NCI-H2196 (cell line): ENCODE results near the gene MYH10.

Experiments
- DNase-seq: peaks from one replicate; lab custom pipeline; 2025; ENCODE audit not compliant: unreplicated experiment; lab: John Stamatoyannopoulos, UW

Gene MYH10

GRCh38 chr17:8475781-8476180 is 154.7 kb downstream of the MYH10 start:
- DNase-seq, result no peak

GRCh38 chr17:8475227-8475626 is 155.3 kb downstream of the MYH10 start:
- DNase-seq, result no peak

- no peak for DNase-seq
Measured at GRCh38 chr17:8474826-8475225, 155.7 kb downstream of the MYH10 start.

GRCh38 chr17:8473451-8474192 is 156.9 kb downstream of the MYH10 start:
- no peak for DNase-seq

- DNase-seq, result no peak
Measured at GRCh38 chr17:8472663-8473062, 157.9 kb downstream of the MYH10 start.

- DNase-seq, result peak; percentile 49
Measured at GRCh38 chr17:8470447-8471047, 160.0 kb downstream of the MYH10 start.

GRCh38 chr17:8469964-8470363 is 160.6 kb downstream of the MYH10 start:
- peak; percentile 13 for DNase-seq

GRCh38 chr17:8468980-8469379 is 161.5 kb downstream of the MYH10 start:
- no peak for DNase-seq

GRCh38 chr17:8468127-8468526 is 162.4 kb downstream of the MYH10 start:
- no peak for DNase-seq

- no peak for DNase-seq
Measured at GRCh38 chr17:8467527-8467926, 163.0 kb downstream of the MYH10 start.

- no peak for DNase-seq
Measured at GRCh38 chr17:8466873-8467272, 163.7 kb downstream of the MYH10 start.

- DNase-seq, result no peak
Measured at GRCh38 chr17:8466456-8466855, 164.1 kb downstream of the MYH10 start.

- DNase-seq, result no peak
Measured at GRCh38 chr17:8465759-8466158, 164.8 kb downstream of the MYH10 start.

GRCh38 chr17:8465356-8465755 is 165.2 kb downstream of the MYH10 start:
- no peak for DNase-seq

- no peak for DNase-seq
Measured at GRCh38 chr17:8464941-8465340, 165.6 kb downstream of the MYH10 start.

- no peak for DNase-seq
Measured at GRCh38 chr17:8463099-8463498, 167.4 kb downstream of the MYH10 start.

- DNase-seq, result no peak
Measured at GRCh38 chr17:8462564-8462963, 168.0 kb downstream of the MYH10 start.

GRCh38 chr17:8459831-8460230 is 170.7 kb downstream of the MYH10 start:
- no peak for DNase-seq

- no peak for DNase-seq
Measured at GRCh38 chr17:8459107-8459506, 171.4 kb downstream of the MYH10 start.

GRCh38 chr17:8458128-8458527 is 172.4 kb downstream of the MYH10 start:
- no peak for DNase-seq

- no peak for DNase-seq
Measured at GRCh38 chr17:8455665-8456209, 174.8 kb downstream of the MYH10 start.

- no peak for DNase-seq
Measured at GRCh38 chr17:8453326-8453725, 177.2 kb downstream of the MYH10 start.
